Fibroblast of mammary gland (primary cell): Measurements from ENCODE around the gene C10orf90.
A peak's percentile ranks its signal among the peaks of the same experiment; 100 is the strongest.

Experiments used
- DNase-seq: peaks from one replicate; pipeline ENCODE4 v3.0.0-alpha.2; 2010; ENCODE audit warnings: low read depth
- H3K4me3 ChIP-seq: 2 replicates; pipeline ENCODE4 v1.5.1; 2011; ENCODE audit warnings: low read depth, mild to moderate bottlenecking, low read length, moderate library complexity; ENCODE audit not compliant: control insufficient read depth
- CTCF ChIP-seq: conservative IDR thresholded peaks from 2 replicates; pipeline ENCODE4 v1.5.1; 2011; ENCODE audit warnings: low read depth, low read length, inconsistent platforms; ENCODE audit not compliant: control insufficient read depth, insufficient read depth

C10orf90 gene

DNA sequence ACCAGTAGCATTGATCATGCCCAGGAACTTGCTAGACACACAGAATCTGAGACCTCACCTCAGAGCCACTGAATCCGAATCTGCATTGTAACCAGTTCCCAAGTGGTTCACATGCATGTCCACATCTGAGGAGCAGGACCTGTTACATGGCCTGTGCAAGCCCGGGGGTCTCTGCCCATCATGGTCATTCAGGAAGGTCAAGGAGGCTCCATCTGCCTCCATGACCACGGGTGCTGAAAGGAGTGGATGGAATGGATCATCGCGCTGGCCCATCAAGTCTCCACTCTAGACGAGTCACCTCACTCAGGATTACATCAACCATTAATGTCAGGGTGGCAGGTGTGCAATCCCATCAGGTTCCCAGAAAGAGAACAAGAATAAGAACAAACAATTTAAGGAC lies 196.5 kb downstream of the C10orf90 start:
- TF ChIP-seq CTCF, result no peak
- DNase-seq, result no peak

DNA sequence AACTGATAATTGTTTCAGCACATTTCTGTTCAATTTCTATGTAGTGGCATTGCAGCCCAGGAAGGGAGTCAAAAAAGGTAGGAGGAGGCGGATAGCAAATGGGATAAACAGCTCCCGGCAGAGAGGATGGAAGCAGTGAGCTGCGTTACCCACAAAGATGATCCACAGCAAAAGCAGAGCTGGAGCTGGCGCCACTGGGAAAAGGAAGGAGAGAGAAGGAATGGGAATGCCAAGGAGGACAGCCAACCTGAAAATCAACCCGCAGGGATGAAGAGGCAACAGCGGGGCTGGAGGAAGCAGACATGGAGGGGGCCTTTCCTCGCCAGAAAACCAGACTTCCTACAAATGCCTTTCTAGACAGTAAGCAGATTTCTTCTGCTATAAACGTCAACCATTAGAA lies 199.5 kb downstream of the C10orf90 start:
- no peak for DNase-seq
- H3K4me3 ChIP-seq, result no peak overlapping the region
- TF ChIP-seq CTCF, result no peak

More for the DNA sequence above, 196.5 kb downstream of the C10orf90 start:
- H3K4me3 ChIP-seq, result no peak overlapping the region

DNA sequence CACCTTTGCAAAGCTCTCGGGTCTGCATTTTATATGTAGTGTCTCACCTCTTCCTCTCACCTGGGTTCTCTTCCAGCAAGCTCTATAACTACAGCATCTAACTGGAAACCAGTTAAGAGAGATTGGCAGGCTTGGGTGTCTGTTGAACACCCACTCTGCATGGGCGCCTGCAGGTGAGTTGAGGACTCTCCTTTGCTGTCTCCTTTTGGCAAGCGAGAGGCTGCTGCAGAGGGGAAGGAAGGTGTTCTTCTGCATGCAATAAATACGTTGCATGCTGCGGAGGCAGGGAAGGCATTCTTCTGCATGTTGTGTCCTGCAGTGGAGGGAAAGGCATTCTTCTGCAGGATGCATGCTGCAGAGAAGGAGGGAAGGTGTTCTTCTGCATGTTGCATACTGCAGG lies 200.8 kb downstream of the C10orf90 start:
- no peak for TF ChIP-seq CTCF
- no peak overlapping the region for H3K4me3 ChIP-seq
- DNase-seq, result no peak

GRCh38 chr10:126468876-126469643 lies 201.4 kb downstream of the C10orf90 start:
- DNase-seq, result peak; percentile 29
- TF ChIP-seq CTCF, result no peak
- no peak overlapping the region for H3K4me3 ChIP-seq

- TF ChIP-seq CTCF, result no peak
- no peak for DNase-seq
- H3K4me3 ChIP-seq, result no peak overlapping the region
Measured at GRCh38 chr10:126468467-126468866, 202.0 kb downstream of the C10orf90 start.

DNA sequence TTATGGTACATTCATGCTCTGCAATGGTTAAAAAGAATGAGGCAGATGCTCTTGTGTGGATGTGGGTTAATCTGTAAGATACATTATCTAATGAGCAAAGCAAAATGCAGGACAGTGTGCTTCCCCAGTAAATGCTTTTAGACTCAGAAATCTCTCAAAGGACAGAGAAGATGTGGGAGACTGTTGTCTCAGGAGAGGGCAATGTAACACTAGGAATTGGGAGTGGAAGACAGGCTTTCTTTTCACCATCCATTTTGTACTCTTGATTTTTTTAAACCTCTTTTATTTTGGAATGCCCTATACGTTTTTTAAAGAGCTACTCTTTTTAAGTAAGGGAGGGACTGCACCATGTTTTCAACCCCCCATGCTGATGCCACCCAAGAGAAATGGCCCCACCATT lies 204.7 kb downstream of the C10orf90 start:
- H3K4me3 ChIP-seq, result no peak overlapping the region
- peak; percentile 27 for DNase-seq
- TF ChIP-seq CTCF, result no peak

DNA sequence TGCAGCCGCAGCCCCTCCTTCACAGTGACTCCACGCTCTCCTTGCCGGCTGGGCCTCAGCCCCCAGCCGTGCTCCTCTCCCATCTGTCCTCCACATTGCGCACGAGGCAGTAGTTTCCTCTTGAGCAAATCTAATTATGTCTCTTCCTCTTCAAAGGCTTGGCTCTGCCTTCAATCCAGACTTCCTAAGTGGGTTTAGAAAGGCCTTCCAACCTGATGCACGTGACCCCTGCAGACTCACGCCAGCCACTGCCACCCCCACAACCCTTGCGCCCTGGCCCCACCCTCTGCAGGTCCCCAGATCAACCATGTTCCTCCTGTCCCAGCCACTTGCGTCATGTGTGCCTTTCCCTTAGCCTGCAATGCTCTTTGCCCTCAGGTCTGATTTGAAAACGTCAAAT lies 207.2 kb downstream of the C10orf90 start:
- DNase-seq, result no peak
- H3K4me3 ChIP-seq, result no peak overlapping the region
- no peak for TF ChIP-seq CTCF
